ENCODE data around the gene CASP4.

CASP4 gene

DNA sequence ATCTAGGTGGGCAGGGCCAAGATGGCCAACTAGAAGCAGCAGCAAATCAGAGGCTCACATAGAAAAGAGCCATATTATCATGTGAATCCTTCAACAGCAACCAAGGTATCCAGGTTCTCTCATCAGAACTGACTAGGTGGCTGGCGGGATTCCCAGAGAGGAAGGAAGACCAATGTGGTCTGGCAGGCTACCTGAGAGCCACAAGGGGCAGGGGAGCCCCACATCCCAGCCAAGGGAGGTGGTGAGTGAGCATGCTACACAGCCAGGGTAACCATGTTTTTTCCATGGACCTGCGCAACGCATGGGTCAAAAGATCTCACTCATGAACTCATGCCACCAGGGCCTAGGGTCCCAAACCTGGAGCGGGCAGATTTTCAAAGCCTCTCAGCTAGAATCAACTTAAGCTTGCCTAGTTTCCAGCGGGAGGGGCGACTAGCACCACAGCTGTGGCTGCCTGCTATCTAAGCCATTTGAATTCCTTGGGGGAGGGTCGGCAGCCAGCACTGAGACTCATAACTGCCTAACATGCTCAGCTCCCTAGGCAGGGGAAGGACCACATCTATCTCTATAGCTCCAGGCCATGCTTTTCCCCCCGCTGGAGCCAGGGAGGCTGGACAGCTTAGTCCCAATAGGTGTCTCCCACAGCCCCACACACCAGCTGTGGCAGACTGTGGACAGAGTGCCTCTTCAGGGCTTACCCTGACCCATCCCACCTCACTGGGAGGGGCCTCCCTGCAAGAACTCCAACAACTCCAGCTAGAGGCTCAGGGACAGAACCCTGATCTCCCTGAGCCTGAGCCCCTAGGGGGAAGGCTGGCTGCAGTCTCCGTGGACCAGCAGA, 41.4 kb downstream of the CASP4 start:
- Histone ChIP-seq H3K4me3 (ENCODE audit: insufficient read length, low read depth) (no peak overlapping the region), H3K9ac (ENCODE audit: insufficient read length, low read depth) (no peak overlapping the region), H3K36me3 (ENCODE audit: insufficient read depth, insufficient read length, low read length) (no peaks in the 10 kb centered on the region), H3K27me3 (ENCODE audit: insufficient read depth, insufficient read length) (no peaks in the 10 kb centered on the region), H3K9me3 (ENCODE audit: insufficient read depth, low read length) (no peaks in the 10 kb centered on the region; the same call in 1 of the 2 replicates), H3K4me1 (ENCODE audit: insufficient read depth, insufficient read length) (no peaks in the 10 kb centered on the region)
- peak; percentile 35 for DNase-seq (ENCODE audit: low read depth, low spot score)
- TF ChIP-seq ZNF274 (IDR thresholded peaks at IDR 0.05; ENCODE audit: low read depth, low read length) (no peak), YY1 (IDR thresholded peaks at IDR 0.05; ENCODE audit: insufficient read depth, insufficient read length) (no peak), SUZ12 (IDR thresholded peaks at IDR 0.05; ENCODE audit: extremely low read depth, insufficient read depth, insufficient read length) (no peak)

DNA sequence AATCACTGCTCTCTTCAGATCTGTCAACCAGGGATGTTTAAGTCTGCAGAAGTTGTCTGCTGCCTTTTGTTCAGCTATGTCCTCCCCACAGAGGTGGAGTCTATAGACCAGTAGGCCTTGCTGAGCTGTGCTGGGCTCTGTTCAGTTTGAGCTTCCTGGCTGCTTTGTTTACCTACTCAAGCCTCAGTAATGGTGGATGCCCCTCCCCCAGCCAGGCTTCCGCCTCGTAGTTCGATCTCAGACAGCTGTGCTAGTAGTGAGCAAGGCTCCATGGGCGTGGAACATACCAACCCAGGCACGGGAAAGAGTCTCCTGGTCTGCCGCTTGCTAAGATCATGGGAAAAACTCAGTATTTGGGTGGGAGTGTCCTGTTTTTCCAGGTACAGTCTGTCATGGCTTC, 42.5 kb downstream of the CASP4 start:
- no peaks in the 10 kb centered on the region for H3K27me3 ChIP-seq (ENCODE audit: insufficient read depth, insufficient read length)
- H3K4me1 ChIP-seq (ENCODE audit: insufficient read depth, insufficient read length), result no peaks in the 10 kb centered on the region
- DNase-seq (ENCODE audit: low read depth, low spot score), result no peak
- H3K9me3 ChIP-seq (ENCODE audit: insufficient read depth, low read length), result no peaks in the 10 kb centered on the region; the same call in 1 of the 2 replicates
- TF ChIP-seq ZNF274 (IDR thresholded peaks at IDR 0.05; ENCODE audit: low read depth, low read length), result no peak
- TF ChIP-seq YY1 (IDR thresholded peaks at IDR 0.05; ENCODE audit: insufficient read depth, insufficient read length), result no peak
- no peak for TF ChIP-seq SUZ12 (IDR thresholded peaks at IDR 0.05; ENCODE audit: extremely low read depth, insufficient read depth, insufficient read length)
- no peak overlapping the region for H3K9ac ChIP-seq (ENCODE audit: insufficient read length, low read depth)
- no peak overlapping the region for H3K4me3 ChIP-seq (ENCODE audit: insufficient read length, low read depth)
- H3K36me3 ChIP-seq (ENCODE audit: insufficient read depth, insufficient read length, low read length), result no peaks in the 10 kb centered on the region

DNA sequence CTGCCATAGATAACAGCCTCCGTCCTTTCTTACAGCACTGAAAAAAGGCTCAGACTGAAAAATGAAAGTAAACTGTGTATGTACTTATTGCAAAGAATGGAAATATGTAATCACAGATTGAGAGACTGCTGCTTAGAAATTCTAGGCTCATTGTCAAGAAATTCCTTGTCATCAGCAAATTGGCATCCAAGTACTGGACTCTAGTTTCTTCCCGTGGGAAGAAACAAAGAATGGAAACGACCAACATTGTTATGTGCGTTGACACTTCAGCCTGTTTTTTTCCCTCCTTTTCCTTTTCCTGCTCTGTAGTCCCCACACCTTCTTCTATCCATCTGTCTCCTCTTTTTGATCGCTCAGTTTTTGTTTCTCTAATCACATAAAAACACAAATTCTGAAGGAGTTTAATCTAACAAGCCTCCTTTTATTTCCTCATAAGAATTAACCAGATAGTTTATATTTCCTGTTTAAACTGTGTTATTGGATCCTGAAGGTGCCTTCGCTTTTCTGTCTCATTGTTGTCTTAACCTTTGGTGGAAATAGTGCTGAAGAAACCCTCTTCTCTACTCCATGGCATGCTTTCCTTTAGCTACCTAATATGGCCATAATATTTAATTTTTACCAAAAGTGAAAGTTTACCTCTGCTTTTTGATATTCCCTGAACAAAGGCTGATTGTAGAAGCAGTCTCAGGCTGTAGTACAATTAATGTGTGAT, 50.1 kb downstream of the CASP4 start:
- Histone ChIP-seq H3K4me1 (ENCODE audit: insufficient read depth, insufficient read length) (no peaks in the 10 kb centered on the region), H3K4me3 (ENCODE audit: insufficient read length, low read depth) (no peak overlapping the region), H3K9me3 (ENCODE audit: insufficient read depth, low read length) (no peaks in the 10 kb centered on the region), H3K9ac (ENCODE audit: insufficient read length, low read depth) (no peak overlapping the region), H3K27me3 (ENCODE audit: insufficient read depth, insufficient read length) (no peaks in the 10 kb centered on the region), H3K36me3 (ENCODE audit: insufficient read depth, insufficient read length, low read length) (no peaks in the 10 kb centered on the region)
- TF ChIP-seq ZNF274 (IDR thresholded peaks at IDR 0.05; ENCODE audit: low read depth, low read length) (no peak), YY1 (IDR thresholded peaks at IDR 0.05; ENCODE audit: insufficient read depth, insufficient read length) (no peak), SUZ12 (IDR thresholded peaks at IDR 0.05; ENCODE audit: extremely low read depth, insufficient read depth, insufficient read length) (no peak)
- DNase-seq (ENCODE audit: low read depth, low spot score), result no peak

DNA sequence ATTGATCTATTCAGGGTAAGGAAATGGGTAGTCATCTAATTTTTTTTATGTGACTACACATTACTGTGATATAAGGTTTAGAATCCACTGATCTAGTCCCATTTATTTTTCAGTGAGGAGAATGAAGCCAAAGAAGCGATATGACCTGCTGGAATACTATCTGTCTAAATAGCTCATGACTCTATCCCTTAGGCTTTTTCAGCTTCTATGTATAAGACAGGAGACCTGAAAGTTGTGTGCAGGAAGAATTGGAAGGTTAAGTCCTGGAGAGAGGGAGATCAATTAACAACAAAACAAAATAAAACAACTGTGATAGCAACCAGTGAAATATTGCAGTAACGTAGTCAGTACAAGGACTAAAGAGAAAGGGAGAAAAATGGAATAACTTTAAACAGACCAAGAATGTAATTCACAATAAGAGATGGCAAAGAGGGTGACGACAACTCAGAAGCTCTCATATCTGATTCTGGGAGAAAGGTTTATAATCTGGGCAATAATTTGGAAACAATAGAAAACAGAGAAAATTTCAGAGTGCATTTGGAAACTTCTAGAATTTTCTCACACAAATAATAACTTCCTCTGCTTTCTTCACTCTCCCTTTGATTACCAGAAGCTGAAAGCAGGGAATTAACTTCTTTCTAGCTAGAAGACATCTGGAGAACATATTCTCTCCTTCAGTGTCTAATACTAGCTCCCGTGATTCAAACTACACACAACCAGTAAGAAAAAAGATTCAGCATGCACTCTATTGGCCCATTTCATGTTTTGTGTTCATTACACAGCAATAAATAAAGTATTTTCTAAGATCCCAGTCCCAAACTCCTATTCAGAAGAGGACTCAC, 50.9 kb downstream of the CASP4 start:
- H3K36me3 ChIP-seq (ENCODE audit: insufficient read depth, insufficient read length, low read length), result no peaks in the 10 kb centered on the region
- no peak overlapping the region for H3K9ac ChIP-seq (ENCODE audit: insufficient read length, low read depth)
- DNase-seq (ENCODE audit: low read depth, low spot score), result no peak
- no peaks in the 10 kb centered on the region for H3K9me3 ChIP-seq (ENCODE audit: insufficient read depth, low read length)
- no peaks in the 10 kb centered on the region for H3K4me1 ChIP-seq (ENCODE audit: insufficient read depth, insufficient read length)
- H3K4me3 ChIP-seq (ENCODE audit: insufficient read length, low read depth), result no peak overlapping the region
- H3K27me3 ChIP-seq (ENCODE audit: insufficient read depth, insufficient read length), result no peaks in the 10 kb centered on the region
- TF ChIP-seq YY1 (IDR thresholded peaks at IDR 0.05; ENCODE audit: insufficient read depth, insufficient read length) (no peak), ZNF274 (IDR thresholded peaks at IDR 0.05; ENCODE audit: low read depth, low read length) (no peak), SUZ12 (IDR thresholded peaks at IDR 0.05; ENCODE audit: extremely low read depth, insufficient read depth, insufficient read length) (no peak)

DNA sequence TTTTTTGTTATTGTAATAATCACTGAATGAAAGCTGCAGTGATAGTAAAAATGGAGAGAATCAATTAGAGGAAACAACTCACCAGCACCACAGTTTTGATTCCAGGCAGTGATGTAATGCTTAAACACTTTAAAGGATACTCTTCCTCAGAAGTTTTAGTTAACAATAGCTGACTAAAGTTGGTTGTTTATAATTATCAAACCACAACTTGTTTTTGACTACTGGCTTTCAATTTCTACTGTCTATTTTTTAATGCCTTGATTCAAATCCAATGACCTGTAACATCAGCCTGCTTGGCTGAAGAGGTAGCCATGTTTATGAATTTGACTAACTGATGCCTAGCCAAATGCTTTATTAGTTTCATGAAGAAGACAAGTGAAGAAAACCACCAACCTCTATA, 51.9 kb downstream of the CASP4 start:
- no peak for DNase-seq (ENCODE audit: low read depth, low spot score)

DNA sequence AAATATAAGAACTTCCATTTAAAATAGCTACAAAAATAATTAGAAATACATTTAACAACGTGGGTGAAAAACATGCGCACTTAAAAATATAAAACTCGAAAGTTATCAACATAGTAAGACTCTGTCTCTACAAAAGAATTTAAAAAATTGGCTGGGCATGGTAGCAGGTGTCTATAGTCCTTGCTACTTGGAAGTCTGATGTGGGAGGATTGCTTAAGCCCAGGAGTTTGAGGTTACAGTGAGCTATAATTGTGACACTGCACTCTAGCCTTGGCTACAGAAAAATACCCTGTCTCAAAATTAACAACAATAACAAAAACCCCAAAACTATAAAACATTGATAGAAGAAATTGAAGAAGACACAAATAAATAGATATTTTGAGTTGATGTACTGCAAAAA, 56.3 kb downstream of the CASP4 start:
- no peak for DNase-seq (ENCODE audit: low read depth, low spot score)
- Histone ChIP-seq H3K27me3 (ENCODE audit: insufficient read depth, insufficient read length) (no peaks in the 10 kb centered on the region), H3K4me3 (ENCODE audit: insufficient read length, low read depth) (no peak overlapping the region), H3K9ac (ENCODE audit: insufficient read length, low read depth) (no peak overlapping the region), H3K9me3 (ENCODE audit: insufficient read depth, low read length) (no peaks in the 10 kb centered on the region), H3K36me3 (ENCODE audit: insufficient read depth, insufficient read length, low read length) (no peaks in the 10 kb centered on the region), H3K4me1 (ENCODE audit: insufficient read depth, insufficient read length) (no peaks in the 10 kb centered on the region)
- TF ChIP-seq YY1 (IDR thresholded peaks at IDR 0.05; ENCODE audit: insufficient read depth, insufficient read length) (no peak), SUZ12 (IDR thresholded peaks at IDR 0.05; ENCODE audit: extremely low read depth, insufficient read depth, insufficient read length) (no peak), ZNF274 (IDR thresholded peaks at IDR 0.05; ENCODE audit: low read depth, low read length) (no peak)

More for the DNA sequence above, 51.9 kb downstream of the CASP4 start:
- Histone ChIP-seq H3K9me3 (ENCODE audit: insufficient read depth, low read length) (no peaks in the 10 kb centered on the region), H3K9ac (ENCODE audit: insufficient read length, low read depth) (no peak overlapping the region), H3K4me3 (ENCODE audit: insufficient read length, low read depth) (no peak overlapping the region), H3K27me3 (ENCODE audit: insufficient read depth, insufficient read length) (no peaks in the 10 kb centered on the region), H3K4me1 (ENCODE audit: insufficient read depth, insufficient read length) (no peaks in the 10 kb centered on the region), H3K36me3 (ENCODE audit: insufficient read depth, insufficient read length, low read length) (no peaks in the 10 kb centered on the region)
- no peak for TF ChIP-seq YY1 (IDR thresholded peaks at IDR 0.05; ENCODE audit: insufficient read depth, insufficient read length)
- TF ChIP-seq SUZ12 (IDR thresholded peaks at IDR 0.05; ENCODE audit: extremely low read depth, insufficient read depth, insufficient read length), result no peak
- TF ChIP-seq ZNF274 (IDR thresholded peaks at IDR 0.05; ENCODE audit: low read depth, low read length), result no peak
